HT-29 (cell line): ENCODE results near the gene TDRD10. TPM values are rescaled to one million over a fixed set of nuclear protein-coding genes. Genes with fewer than 3 reads are reported as not detected.
"Not testable (repeated sequence)": the region's sequence is repeated elsewhere in the genome, so short reads cannot be mapped to it uniquely, and the experiment has no call there.

Experiments used
- DNase-seq: peaks from one replicate; pipeline ENCODE4 v3.0.0-alpha.2; 2015; ENCODE audit warnings: low spot score
- total RNA-seq: library from RNA; depleted of rRNA; stranded (reverse); fragments of >200 nt; shearing (Covaris generic); gene quantifications from 2 replicates; pipeline ENCODE4 v1.2.3, GENCODE V29; 2014

The TDRD10 gene
- total RNA-seq, 1 experiment from 2014 or later = not detected

- no peak for DNase-seq
Measured at GRCh38 chr1:154514066-154514553, 12.1 kb downstream of the TDRD10 start.

GRCh38 chr1:154517661-154518060 lies 15.6 kb downstream of the TDRD10 start:
- DNase-seq = no peak

GRCh38 chr1:154519591-154519991 lies 17.6 kb downstream of the TDRD10 start:
- DNase-seq = no peak

- no peak for DNase-seq
Measured at GRCh38 chr1:154520333-154520732, 18.3 kb downstream of the TDRD10 start.

- no peak for DNase-seq
Measured at GRCh38 chr1:154521695-154522094, 19.7 kb downstream of the TDRD10 start.

- no peak for DNase-seq
Measured at GRCh38 chr1:154524881-154525280, 22.9 kb downstream of the TDRD10 start.

GRCh38 chr1:154527192-154527591 lies 25.2 kb downstream of the TDRD10 start:
- no peak for DNase-seq

GRCh38 chr1:154529308-154529707 lies 27.3 kb downstream of the TDRD10 start:
- no peak for DNase-seq

- DNase-seq = not testable (repeated sequence)
Measured at GRCh38 chr1:154531950-154532349, 29.9 kb downstream of the TDRD10 start.

- DNase-seq = peak; percentile 74
Measured at GRCh38 chr1:154533952-154534844, 32.2 kb downstream of the TDRD10 start.

- DNase-seq = no peak
Measured at GRCh38 chr1:154536570-154536969, 34.6 kb downstream of the TDRD10 start.

- no peak for DNase-seq
Measured at GRCh38 chr1:154539486-154540483, 37.8 kb downstream of the TDRD10 start.

GRCh38 chr1:154541231-154541630 lies 39.2 kb downstream of the TDRD10 start:
- no peak for DNase-seq

GRCh38 chr1:154546264-154547063 lies 44.4 kb downstream of the TDRD10 start:
- DNase-seq = peak; percentile 81

- DNase-seq = no peak
Measured at GRCh38 chr1:154547105-154547732, 45.2 kb downstream of the TDRD10 start.

GRCh38 chr1:154548028-154548427 lies 46.0 kb downstream of the TDRD10 start:
- DNase-seq = no peak

- no peak for DNase-seq
Measured at GRCh38 chr1:154549202-154549770, 47.3 kb downstream of the TDRD10 start.

- no peak for DNase-seq
Measured at GRCh38 chr1:154550070-154550469, 48.1 kb downstream of the TDRD10 start.

- no peak for DNase-seq
Measured at GRCh38 chr1:154550657-154551056, 48.6 kb downstream of the TDRD10 start.

GRCh38 chr1:154551474-154551873 lies 49.5 kb downstream of the TDRD10 start:
- DNase-seq = no peak
